K562 (cell line): ENCODE measurements around the gene TBPL2. TPM values are rescaled to one million over a fixed set of nuclear protein-coding genes. Genes with fewer than 3 reads are reported as not detected.
A peak's percentile ranks its signal among the peaks of the same experiment; 100 is the strongest.

ENCODE experiments used
- BACH1 ChIP-seq: fragments of 200-800 bp; sonication (Bioruptor generic); IDR thresholded peaks from 2 replicates; pipeline ENCODE4 v1.6.1; 2016; ENCODE audit warnings: missing genetic modification characterization, missing compliant biosample characterization
- ELF4 ChIP-seq: fragments of 450-650 bp; formaldehyde crosslinking; IDR thresholded peaks from 2 replicates; pipeline ENCODE4 v1.4.0; 2022; ENCODE audit warnings: missing genetic modification characterization
- FOSL1 ChIP-seq: fragments of 200-800 bp; sonication (Bioruptor generic); conservative IDR thresholded peaks from 2 replicates; pipeline ENCODE4 v1.6.1; 2016; ENCODE audit warnings: missing genetic modification characterization, missing compliant biosample characterization
- GABPA ChIP-seq: fragments of 200-800 bp; sonication (Bioruptor generic); conservative IDR thresholded peaks from 2 replicates; pipeline ENCODE4 v1.6.1; 2016; ENCODE audit warnings: low read depth, missing genetic modification characterization, missing compliant biosample characterization
- GABPB2 ChIP-seq: fragments of 250-450 bp; sonication (Bioruptor Pico); conservative IDR thresholded peaks from 2 replicates; pipeline ENCODE4 v1.5.1; 2021; ENCODE audit warnings: mild to moderate bottlenecking
- HMG20B ChIP-seq: fragments of 250-450 bp; sonication (Bioruptor Pico); IDR thresholded peaks from 2 replicates; pipeline ENCODE4 v1.5.0; 2021; ENCODE audit warnings: mild to moderate bottlenecking
- HMGN3 ChIP-seq: IDR thresholded peaks from 2 replicates; pipeline ENCODE4 v1.6.1; 2011; ENCODE audit warnings: borderline replicate concordance, low read depth, mild to moderate bottlenecking, mixed read lengths, low read length; ENCODE audit not compliant: insufficient read length; ENCODE audit errors: extremely low read depth
- KLF6 ChIP-seq: fragments of 250-450 bp; sonication (Bioruptor Pico); IDR thresholded peaks from 2 replicates; pipeline ENCODE4 v1.4.0; 2020; ENCODE audit warnings: mild to moderate bottlenecking, moderate library complexity, borderline replicate concordance
- MAFK ChIP-seq: IDR thresholded peaks from 2 replicates; pipeline ENCODE4 v1.6.1; 2011; ENCODE audit warnings: low read length, improper control_type of control experiment
- MTA2 ChIP-seq: fragments of 450-650 bp; IDR thresholded peaks from 2 replicates; pipeline ENCODE4 v1.6.1; 2016; ENCODE audit warnings: low read depth
- NEUROD1 ChIP-seq: fragments of 150-350 bp; IDR thresholded peaks from 2 replicates; pipeline ENCODE4 v1.6.1; 2014; ENCODE audit warnings: borderline replicate concordance, low read length, low read depth; ENCODE audit not compliant: partially characterized antibody
- POLR2H ChIP-seq: IDR thresholded peaks from 2 replicates; pipeline ENCODE4 v1.6.1; 2016; ENCODE audit warnings: missing genetic modification characterization, low read depth, mild to moderate bottlenecking, control low read depth, missing compliant biosample characterization, moderate library complexity
- RBBP5 ChIP-seq: fragments of 200-600 bp; sonication (generic); IDR thresholded peaks from 2 replicates; pipeline ENCODE4 v1.6.1; 2012; ENCODE audit warnings: borderline replicate concordance, mild to moderate bottlenecking, low read length, control low read depth, inconsistent platforms; ENCODE audit not compliant: insufficient read depth, poor library complexity, severe bottlenecking
- RBM39 ChIP-seq: fragments of 200-400 bp; formaldehyde crosslinking; optimal IDR thresholded peaks from 2 replicates; pipeline ENCODE3; 2018; ENCODE audit warnings: low read depth, low read length
- SMARCA4 ChIP-seq: fragments of 450-650 bp; IDR thresholded peaks from 2 replicates; pipeline ENCODE4 v1.6.1; 2016
- SMARCC2 ChIP-seq: fragments of 450-650 bp; IDR thresholded peaks from 2 replicates; pipeline ENCODE4 v1.6.1; 2017; ENCODE audit warnings: antibody characterized with exemption, moderate library complexity, mild to moderate bottlenecking, low read depth
- SOX6 ChIP-seq: fragments of 450-650 bp; IDR thresholded peaks from 2 replicates; pipeline ENCODE4 v1.6.1; 2014; ENCODE audit warnings: mild to moderate bottlenecking
- STAT5A ChIP-seq: IDR thresholded peaks from 2 replicates; pipeline ENCODE4 v1.6.1; 2012; ENCODE audit warnings: low read length, inconsistent platforms, borderline replicate concordance
- TARDBP ChIP-seq: fragments of 450-650 bp; IDR thresholded peaks from 2 replicates; pipeline ENCODE4 v1.6.1; 2016
- TEAD4 ChIP-seq, 2 experiments: sonication (generic) in 1 of 2; formaldehyde crosslinking in 1 of 2; IDR thresholded peaks; 2 replicates each; pipeline versions ENCODE4 v1.6.1 to v1.8.0; 2012 to 2022; ENCODE audit warnings: borderline replicate concordance in 1 of 2, inconsistent platforms in 1 of 2, low read length in 1 of 2, mild to moderate bottlenecking in 1 of 2, missing genetic modification reagents in 1 of 2
- XRCC5 ChIP-seq: fragments of 200-400 bp; formaldehyde crosslinking; IDR thresholded peaks from 2 replicates; pipeline ENCODE4 v1.6.1; 2017; ENCODE audit warnings: low read depth, mild to moderate bottlenecking, low read length
- YBX1 ChIP-seq: fragments of 450-650 bp; IDR thresholded peaks from 2 replicates; pipeline ENCODE4 v1.7.1; 2016; ENCODE audit warnings: mild to moderate bottlenecking
- ZFPM2 ChIP-seq: fragments of 250-450 bp; sonication (Bioruptor Pico); IDR thresholded peaks from 2 replicates; pipeline ENCODE4 v1.5.1; 2022; ENCODE audit warnings: mild to moderate bottlenecking
- ZNF436 ChIP-seq: fragments of 250-450, 450-650 bp; sonication (Bioruptor Pico); formaldehyde crosslinking; IDR thresholded peaks from 2 replicates; pipeline ENCODE4 v1.7.0; 2020; ENCODE audit warnings: mild to moderate bottlenecking
- polyA plus RNA-seq, 8 experiments: library from polyadenylated mRNA; depleted of rRNA in 4 of 8; stranded (reverse) in 5 of 8; unstranded in 3 of 8; fragments of >200 nt; fragmentation: Nextera tagmentation in 2 of 8; fragmentation: Illumina TruSeq in 1 of 8; extraction: Ambion mirVana in 2 of 8; extraction: Trizol in 1 of 8; gene quantifications; 2 replicates each; pipeline versions ENCODE4 v1.2.1 to v1.2.3, GENCODE V29; 2011 to 2014; ENCODE audit warnings: inconsistent platforms in 1 of 8, missing spikeins in 1 of 8
- total RNA-seq, 7 experiments: library from RNA; depleted of rRNA in 6 of 7; stranded (reverse); fragments of >200 nt in 6 of 7; fragmentation: Illumina TruSeq in 2 of 7; extraction: Trizol in 2 of 7; gene quantifications; 2 replicates each; pipeline versions ENCODE4 v1.2.1 to v1.2.3, GENCODE V29; 2011 to 2021; ENCODE audit warnings: low replicate concordance in 1 of 7
- TF ChIP-seq, protein P1 (sequence below): sonication (generic); formaldehyde crosslinking; IDR thresholded peaks from 2 replicates; pipeline ENCODE4 v1.8.0; 2022; ENCODE audit warnings: missing genetic modification reagents, mild to moderate bottlenecking, borderline replicate concordance
- TF ChIP-seq, protein P2 (sequence below): fragments of 250-450 bp; sonication (Bioruptor Pico); IDR thresholded peaks from 2 replicates; pipeline ENCODE4 v1.8.0; 2021; ENCODE audit warnings: borderline replicate concordance, mild to moderate bottlenecking, moderate library complexity; ENCODE audit not compliant: poor library complexity, severe bottlenecking
- TF ChIP-seq, protein P3 (sequence below), 2 experiments: fragments of 450-650 bp; conservative IDR thresholded peaks; 2 replicates each; pipeline ENCODE4 v1.6.1; 2017; ENCODE audit warnings: mild to moderate bottlenecking in 2 of 2, moderate library complexity in 2 of 2

Gene TBPL2
- total and polyA plus RNA-seq, 9 of the 15 experiments (the other 6 are each of a cell fraction or from before 2014, with no cell fraction given) = not detected

DNA sequence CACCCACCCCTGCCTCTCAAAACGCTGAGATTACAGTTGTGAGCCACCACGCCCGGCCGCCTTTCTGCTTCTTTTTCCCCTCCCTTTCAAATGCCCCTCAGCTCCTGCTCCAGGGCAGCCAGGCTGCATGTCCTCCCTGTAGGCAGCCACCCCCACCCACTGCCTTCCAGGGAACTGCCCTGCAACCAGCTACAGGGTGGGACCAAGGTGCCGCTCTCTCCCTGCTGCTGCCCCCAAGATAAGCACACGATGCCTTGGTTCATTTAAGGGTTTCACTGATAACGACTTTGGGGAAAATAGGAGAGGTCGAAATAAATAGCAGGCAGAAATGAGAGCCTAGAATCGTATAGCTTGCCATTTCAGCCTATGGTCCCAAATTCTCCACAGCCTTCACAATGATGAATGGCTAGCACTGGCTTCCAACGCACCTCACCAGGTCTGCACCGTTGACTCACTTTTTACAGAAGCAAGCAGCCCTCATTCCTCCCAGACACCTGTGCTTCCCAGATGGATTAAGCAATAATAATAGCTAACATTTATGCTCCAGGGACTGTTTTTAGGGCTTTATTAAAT is 69.4 kb downstream of the TBPL2 start (continued):
- TF ChIP-seq POLR2H (tag) (no peak), SMARCA4 (peak; percentile 54), MTA2 (peak; percentile 67), HMG20B (no peak), BACH1 (tag) (no peak), SMARCC2 (no peak), SOX6 (no peak), FOSL1 (tag) (no peak), YBX1 (no peak), KLF6 (CRISPR knock-in tag) (no peak), TARDBP (no peak), STAT5A (no peak), XRCC5 (no peak), RBM39 (no peak), GABPB2 (CRISPR knock-in tag) (no peak), MAFK (no peak), RBBP5 (no peak), ZFPM2 (CRISPR knock-in tag) (no peak), GABPA (tag) (no peak), HMGN3 (no peak), ELF4 (CRISPR knock-in tag) (peak; percentile 57; the same call in 1 of the 2 replicates), TEAD4 (IDR thresholded peaks at IDR 0.05; ENCODE audit: low read length) (peak; percentile 73), TEAD4 (CRISPR knock-in tag; IDR thresholded peaks at IDR 0.05; ENCODE audit: borderline replicate concordance) (no peak), ZNF436 (CRISPR knock-in tag) (no peak), NEUROD1 (no peak)
- TF ChIP-seq, protein P1, sequence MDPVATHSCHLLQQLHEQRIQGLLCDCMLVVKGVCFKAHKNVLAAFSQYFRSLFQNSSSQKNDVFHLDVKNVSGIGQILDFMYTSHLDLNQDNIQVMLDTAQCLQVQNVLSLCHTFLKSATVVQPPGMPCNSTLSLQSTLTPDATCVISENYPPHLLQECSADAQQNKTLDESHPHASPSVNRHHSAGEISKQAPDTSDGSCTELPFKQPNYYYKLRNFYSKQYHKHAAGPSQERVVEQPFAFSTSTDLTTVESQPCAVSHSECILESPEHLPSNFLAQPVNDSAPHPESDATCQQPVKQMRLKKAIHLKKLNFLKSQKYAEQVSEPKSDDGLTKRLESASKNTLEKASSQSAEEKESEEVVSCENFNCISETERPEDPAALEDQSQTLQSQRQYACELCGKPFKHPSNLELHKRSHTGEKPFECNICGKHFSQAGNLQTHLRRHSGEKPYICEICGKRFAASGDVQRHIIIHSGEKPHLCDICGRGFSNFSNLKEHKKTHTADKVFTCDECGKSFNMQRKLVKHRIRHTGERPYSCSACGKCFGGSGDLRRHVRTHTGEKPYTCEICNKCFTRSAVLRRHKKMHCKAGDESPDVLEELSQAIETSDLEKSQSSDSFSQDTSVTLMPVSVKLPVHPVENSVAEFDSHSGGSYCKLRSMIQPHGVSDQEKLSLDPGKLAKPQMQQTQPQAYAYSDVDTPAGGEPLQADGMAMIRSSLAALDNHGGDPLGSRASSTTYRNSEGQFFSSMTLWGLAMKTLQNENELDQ (CRISPR knock-in tag) = no peak
- TF ChIP-seq, protein P2, sequence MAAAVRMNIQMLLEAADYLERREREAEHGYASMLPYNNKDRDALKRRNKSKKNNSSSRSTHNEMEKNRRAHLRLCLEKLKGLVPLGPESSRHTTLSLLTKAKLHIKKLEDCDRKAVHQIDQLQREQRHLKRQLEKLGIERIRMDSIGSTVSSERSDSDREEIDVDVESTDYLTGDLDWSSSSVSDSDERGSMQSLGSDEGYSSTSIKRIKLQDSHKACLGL (CRISPR knock-in tag) = no peak
- TF ChIP-seq, protein P3, sequence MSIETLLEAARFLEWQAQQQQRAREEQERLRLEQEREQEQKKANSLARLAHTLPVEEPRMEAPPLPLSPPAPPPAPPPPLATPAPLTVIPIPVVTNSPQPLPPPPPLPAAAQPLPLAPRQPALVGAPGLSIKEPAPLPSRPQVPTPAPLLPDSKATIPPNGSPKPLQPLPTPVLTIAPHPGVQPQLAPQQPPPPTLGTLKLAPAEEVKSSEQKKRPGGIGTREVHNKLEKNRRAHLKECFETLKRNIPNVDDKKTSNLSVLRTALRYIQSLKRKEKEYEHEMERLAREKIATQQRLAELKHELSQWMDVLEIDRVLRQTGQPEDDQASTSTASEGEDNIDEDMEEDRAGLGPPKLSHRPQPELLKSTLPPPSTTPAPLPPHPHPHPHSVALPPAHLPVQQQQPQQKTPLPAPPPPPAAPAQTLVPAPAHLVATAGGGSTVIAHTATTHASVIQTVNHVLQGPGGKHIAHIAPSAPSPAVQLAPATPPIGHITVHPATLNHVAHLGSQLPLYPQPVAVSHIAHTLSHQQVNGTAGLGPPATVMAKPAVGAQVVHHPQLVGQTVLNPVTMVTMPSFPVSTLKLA (conservative IDR thresholded peaks at IDR 0.05) = no peak
